GM13977 (cell line): ENCODE data around the gene ANKRD30B.
"Not testable (repeated sequence)": the region's sequence is repeated elsewhere in the genome, so short reads cannot be mapped to it uniquely, and the experiment has no call there.

Experiments used
- DNase-seq: peaks from one replicate; pipeline ENCODE4 v3.0.0; 2012; ENCODE audit warnings: low spot score
- CTCF ChIP-seq: IDR thresholded peaks from 2 replicates; pipeline ENCODE4 v1.5.1; 2012; ENCODE audit warnings: mild to moderate bottlenecking, control low read depth; ENCODE audit not compliant: insufficient read depth; ENCODE audit errors: extremely low read depth, missing control alignments
- in situ Hi-C: fragments of 300-500 bp; cut with MboI; formaldehyde crosslinking; loops from one replicate; pipeline ENCODE4 v1.12.0; 2022; ENCODE audit warnings: low sequenced_read_pairs, low pct_unique_long_range_greater_than_20kb, mixed read lengths, inconsistent platforms; ENCODE audit not compliant: unreplicated experiment

Gene ANKRD30B

GRCh38 chr18:14841607-14842006 lies 93.6 kb downstream of the ANKRD30B start:
- DNase-seq, in situ Hi-C loops: not testable (repeated sequence)

- DNase-seq, in situ Hi-C loops: not testable (repeated sequence)
Observed at GRCh38 chr18:14851533-14851932, 103.6 kb downstream of the ANKRD30B start.

- DNase-seq, in situ Hi-C loops: not testable (repeated sequence)
Observed at GRCh38 chr18:14855634-14856033, 107.7 kb downstream of the ANKRD30B start.

- DNase-seq, in situ Hi-C loops: not testable (repeated sequence)
Observed at GRCh38 chr18:14856256-14856655, 108.3 kb downstream of the ANKRD30B start.

- DNase-seq, in situ Hi-C loops: not testable (repeated sequence)
Observed at GRCh38 chr18:14858514-14858913, 110.5 kb downstream of the ANKRD30B start.

- DNase-seq, in situ Hi-C loops: not testable (repeated sequence)
Observed at GRCh38 chr18:14859995-14860394, 112.0 kb downstream of the ANKRD30B start.

GRCh38 chr18:14866426-14866825 lies 118.5 kb downstream of the ANKRD30B start:
- in situ Hi-C loops, DNase-seq: not testable (repeated sequence)

- in situ Hi-C loops, DNase-seq: not testable (repeated sequence)
Observed at GRCh38 chr18:14867988-14868387, 120.0 kb downstream of the ANKRD30B start.

- in situ Hi-C loops, DNase-seq: not testable (repeated sequence)
Observed at GRCh38 chr18:14868825-14869224, 120.9 kb downstream of the ANKRD30B start.

GRCh38 chr18:14878826-14879225 lies 130.9 kb downstream of the ANKRD30B start:
- in situ Hi-C loops, result not testable (repeated sequence)

GRCh38 chr18:14900435-14900834 lies 152.5 kb downstream of the ANKRD30B start:
- no peak for TF ChIP-seq CTCF
- in situ Hi-C loops, result no loop called here
- DNase-seq, result no peak

More at GRCh38 chr18:14878826-14879225, 130.9 kb downstream of the ANKRD30B start:
- not testable (repeated sequence) for DNase-seq
